Measurements from ENCODE around the gene S100A3.

- TF ChIP-seq POLR2A (IDR thresholded peaks at IDR 0.05), result no peak
- TF ChIP-seq CTCF (IDR thresholded peaks at IDR 0.05), result no peak
These were observed 14.9 kb upstream of the S100A3 start for GRCh38 chr1:153563991-153564390.
